GM23338 (cell line): Measurements from ENCODE around the gene FASN. TPM values are rescaled to one million over a fixed set of nuclear protein-coding genes. Genes with fewer than 3 reads are reported as not detected.

Experiments
- ATAC-seq: fragments of 200-7000 bp; cut with Tn5 transposase; 3 replicates; pipeline ENCODE4 v1.9.1; 2020
- DNase-seq: peaks from one replicate; pipeline ENCODE4 v3.0.0-alpha.2; 2015; ENCODE audit warnings: low spot score
- H2AFZ ChIP-seq: fragments of 200-600 bp; sonication (generic); 2 replicates; pipeline ENCODE4 v1.8.0; 2016; ENCODE audit warnings: antibody characterized with exemption, mild to moderate bottlenecking, moderate library complexity
- H3F3A ChIP-seq: fragments of 200-600 bp; sonication (generic); replicated peaks from 2 replicates; pipeline ENCODE4 v1.8.0; 2017; ENCODE audit warnings: antibody characterized with exemption, mixed run types, low read depth
- H3K27ac ChIP-seq: fragments of 200-600 bp; sonication (generic); 2 replicates; pipeline ENCODE4 v1.6.1; 2016; ENCODE audit warnings: low read depth
- H3K27me3 ChIP-seq: fragments of 200-600 bp; sonication (generic); 2 replicates; pipeline ENCODE4 v1.8.0; 2016; ENCODE audit warnings: mild to moderate bottlenecking, mixed run types, moderate library complexity; ENCODE audit not compliant: insufficient read depth
- H3K36me3 ChIP-seq: fragments of 200-600 bp; sonication (generic); 2 replicates; pipeline ENCODE4 v1.8.0; 2016; ENCODE audit warnings: mild to moderate bottlenecking; ENCODE audit not compliant: insufficient read depth
- H3K4me1 ChIP-seq: fragments of 200-600 bp; sonication (generic); 2 replicates; pipeline ENCODE4 v1.8.0; 2016; ENCODE audit warnings: mild to moderate bottlenecking, moderate library complexity; ENCODE audit not compliant: insufficient read depth
- H3K4me2 ChIP-seq: fragments of 200-600 bp; sonication (generic); 2 replicates; pipeline ENCODE4 v1.7.1; 2017; ENCODE audit warnings: mixed run types
- H3K4me3 ChIP-seq: fragments of 200-600 bp; sonication (generic); 2 replicates; pipeline ENCODE4 v1.6.1; 2016; ENCODE audit warnings: mixed run types
- H3K79me2 ChIP-seq: fragments of 200-600 bp; sonication (generic); replicated peaks from 2 replicates; pipeline ENCODE4 v1.8.0; 2017; ENCODE audit warnings: mild to moderate bottlenecking; ENCODE audit not compliant: insufficient read depth
- H3K9me2 ChIP-seq: fragments of 200-600 bp; sonication (generic); 2 replicates; pipeline ENCODE4 v1.8.0; 2017; ENCODE audit not compliant: insufficient read depth
- H4K20me1 ChIP-seq: fragments of 200-600 bp; sonication (generic); replicated peaks from 2 replicates; pipeline ENCODE4 v1.8.0; 2017; ENCODE audit warnings: mild to moderate bottlenecking; ENCODE audit not compliant: insufficient read depth
- H3K27ac Mint-ChIP-seq: 2 replicates; pipeline ENCODE4 v1.8.0; 2020; ENCODE audit warnings: inconsistent platforms, mild to moderate bottlenecking, moderate library complexity, mixed read lengths
- H3K27me3 Mint-ChIP-seq: 3 replicates; pipeline ENCODE4 v1.8.0; 2022; ENCODE audit warnings: low read depth, mild to moderate bottlenecking, moderate library complexity, mixed read lengths, inconsistent platforms; ENCODE audit not compliant: insufficient read depth, poor library complexity
- H3K36me3 Mint-ChIP-seq: 3 replicates; pipeline ENCODE4 v1.8.0; 2021; ENCODE audit warnings: low read depth, mild to moderate bottlenecking, inconsistent platforms, moderate library complexity, mixed read lengths
- H3K4me1 Mint-ChIP-seq: 3 replicates; pipeline ENCODE4 v1.8.0; 2020; ENCODE audit warnings: mild to moderate bottlenecking, inconsistent platforms, mixed read lengths
- H3K4me3 Mint-ChIP-seq: 3 replicates; pipeline ENCODE4 v1.8.0; 2021; ENCODE audit warnings: moderate library complexity, mild to moderate bottlenecking, inconsistent platforms, mixed read lengths
- H3K9me3 Mint-ChIP-seq: 3 replicates; pipeline ENCODE4 v1.8.0; 2020; ENCODE audit warnings: moderate library complexity, mild to moderate bottlenecking, inconsistent platforms, mixed read lengths
- CREB1 ChIP-seq: fragments of 250-450 bp; sonication (Bioruptor Pico); IDR thresholded peaks from 2 replicates; pipeline ENCODE4 v1.5.0; 2020; ENCODE audit warnings: low read depth, mild to moderate bottlenecking, moderate library complexity
- CTCF ChIP-seq, 2 experiments: fragments of 200-600 bp in 1 of 2; sonication (generic) in 1 of 2; conservative IDR thresholded peaks; 2 replicates each; pipeline versions ENCODE4 v1.5.1 to v1.6.1; 2016 to 2017; ENCODE audit warnings: antibody characterized with exemption in 2 of 2, low read depth in 2 of 2, mild to moderate bottlenecking in 2 of 2, moderate library complexity in 1 of 2
- ETS1 ChIP-seq: IDR thresholded peaks from 2 replicates; pipeline ENCODE4 v1.6.1; 2016; ENCODE audit warnings: antibody characterized with exemption
- EZH2phosphoT487 ChIP-seq: fragments of 200-600 bp; sonication (generic); IDR thresholded peaks from one replicate; pipeline ENCODE4 v1.8.1; 2018; ENCODE audit warnings: antibody characterized with exemption; ENCODE audit not compliant: unreplicated experiment
- POLR2AphosphoS5 ChIP-seq: IDR thresholded peaks from 2 replicates; pipeline ENCODE4 v1.6.1; 2016; ENCODE audit warnings: antibody characterized with exemption, low read depth
- STAT1 ChIP-seq: IDR thresholded peaks from one replicate; pipeline ENCODE4 v1.6.1; 2016; ENCODE audit warnings: antibody characterized with exemption; ENCODE audit not compliant: unreplicated experiment
- ZNF114 ChIP-seq: fragments of 250-450 bp; sonication (Bioruptor Pico); IDR thresholded peaks from 2 replicates; pipeline ENCODE4 v1.5.0; 2020; ENCODE audit warnings: mild to moderate bottlenecking, moderate library complexity
- polyA plus RNA-seq: library from polyadenylated mRNA; unstranded; fragments of >200 nt; fragmentation: Nextera tagmentation; extraction: Ambion mirVana; gene quantifications from 2 replicates; pipeline ENCODE4 v1.2.1, GENCODE V29; 2016
- total RNA-seq: library from RNA; depleted of rRNA; stranded (reverse); fragments of >200 nt; shearing (Covaris generic); gene quantifications from 2 replicates; pipeline ENCODE4 v1.2.3, GENCODE V29; 2014

The FASN gene
- total and polyA plus RNA-seq, 2 experiments from 2014 or later = 120 to 849 TPM

GRCh38 chr17:82030470-82031302 is 67.3 kb downstream of the FASN start:
- H3K4me1 ChIP-seq = peaks cover 9% of the 10 kb centered on the region; the same call in 1 of the 2 replicates
- peaks cover 8% of the 10 kb centered on the region; the same call in 1 of the 2 replicates for H3K79me2 ChIP-seq
- no peaks in the 10 kb centered on the region for H3K9me2 ChIP-seq
- peak; percentile 55 to 97 for TF ChIP-seq CTCF (conservative IDR thresholded peaks at IDR 0.05; ENCODE audit: low read depth in 2 of 2)
- TF ChIP-seq ETS1 = no peak
- 0 out of 2 replicates have a peak, but pooled peaks have one; percentile 39 for TF ChIP-seq CREB1 (CRISPR knock-in tag)
- H3K27ac ChIP-seq = no peak overlapping the region
- Mint-ChIP-seq H3K27ac (no peak overlapping the region), H3K36me3 (peaks cover 3% of the 10 kb centered on the region; the same call in 2 of the 3 replicates), H3K27me3 (peaks cover 17% of the 10 kb centered on the region), H3K9me3 (no peaks in the 10 kb centered on the region; the same call in 2 of the 3 replicates), H3K4me3 (peak overlapping the region; percentile 73), H3K4me1 (peaks cover 19% of the 10 kb centered on the region)
- H3K4me2 ChIP-seq = peak overlapping the region; percentile 87
- H4K20me1 ChIP-seq = no peaks in the 10 kb centered on the region; the same call in 1 of the 2 replicates
- no peaks in the 10 kb centered on the region for H3K36me3 ChIP-seq
- DNase-seq (peak; percentile 92), ATAC-seq (peak; percentile 54)
- no peaks in the 10 kb centered on the region for H3K27me3 ChIP-seq
- H3F3A ChIP-seq = peaks cover 16% of the 10 kb centered on the region
- H3K4me3 ChIP-seq = peak overlapping the region; percentile 77
- H2AFZ ChIP-seq = 0 out of 2 replicates have a peak overlapping the region, but pooled peaks have one; percentile 32

GRCh38 chr17:82029990-82030469 is 68.0 kb downstream of the FASN start:
- no peaks in the 10 kb centered on the region for H3K9me2 ChIP-seq
- peaks cover 8% of the 10 kb centered on the region; the same call in 1 of the 2 replicates for H3K79me2 ChIP-seq
- H3K36me3 Mint-ChIP-seq = no peaks in the 10 kb centered on the region; the same call in none of the 3 replicates
- H3K27ac Mint-ChIP-seq = no peak overlapping the region
- peaks cover 14% of the 10 kb centered on the region for H3K4me1 Mint-ChIP-seq
- H4K20me1 ChIP-seq = no peaks in the 10 kb centered on the region
- peak overlapping the region; percentile 77; the same call in 1 of the 2 replicates for H3K4me3 ChIP-seq
- peaks cover 17% of the 10 kb centered on the region for H3K27me3 Mint-ChIP-seq
- no peaks in the 10 kb centered on the region; the same call in 2 of the 3 replicates for H3K9me3 Mint-ChIP-seq
- no peaks in the 10 kb centered on the region for H3K27me3 ChIP-seq
- ATAC-seq = peak; percentile 1; the same call in 2 of the 3 replicates
- no peaks in the 10 kb centered on the region for H3K36me3 ChIP-seq
- peaks cover 11% of the 10 kb centered on the region for H3F3A ChIP-seq
- no peak overlapping the region for H3K27ac ChIP-seq
- peaks cover 9% of the 10 kb centered on the region; the same call in 1 of the 2 replicates for H3K4me1 ChIP-seq
- no peak overlapping the region for H3K4me3 Mint-ChIP-seq
- H2AFZ ChIP-seq = no peak overlapping the region
- peak overlapping the region; percentile 87; the same call in 1 of the 2 replicates for H3K4me2 ChIP-seq
- no peak for DNase-seq
- no peak for TF ChIP-seq ZNF114 (CRISPR knock-in tag)
- TF ChIP-seq STAT1 = no peak
- TF ChIP-seq EZH2phosphoT487 = no peak
- no peak for TF ChIP-seq CTCF (conservative IDR thresholded peaks at IDR 0.05; ENCODE audit: low read depth in 2 of 2)
- TF ChIP-seq POLR2AphosphoS5 = no peak
